Prostate gland (tissue), 2 donors: Measurements from ENCODE around the gene KDM4C.

ENCODE experiments used
- POLR2AphosphoS5 ChIP-seq: sonication (generic); formaldehyde crosslinking; IDR thresholded peaks from one replicate; pipeline ENCODE4 v1.6.1; 2017; ENCODE audit warnings: antibody characterized with exemption
- TF ChIP-seq, protein P1 (sequence below), 4 experiments: fragments of 200-600 bp in 2 of 4; fragments of 450-650 bp in 2 of 4; sonication (generic) in 2 of 4; IDR thresholded peaks; 1 replicate in 3 of 4; 2 replicates in 1 of 4; pipeline ENCODE4 v1.5.1; 2016 to 2019; ENCODE audit warnings: antibody characterized with exemption in 4 of 4, mild to moderate bottlenecking in 2 of 4, moderate library complexity in 2 of 4

DNA sequence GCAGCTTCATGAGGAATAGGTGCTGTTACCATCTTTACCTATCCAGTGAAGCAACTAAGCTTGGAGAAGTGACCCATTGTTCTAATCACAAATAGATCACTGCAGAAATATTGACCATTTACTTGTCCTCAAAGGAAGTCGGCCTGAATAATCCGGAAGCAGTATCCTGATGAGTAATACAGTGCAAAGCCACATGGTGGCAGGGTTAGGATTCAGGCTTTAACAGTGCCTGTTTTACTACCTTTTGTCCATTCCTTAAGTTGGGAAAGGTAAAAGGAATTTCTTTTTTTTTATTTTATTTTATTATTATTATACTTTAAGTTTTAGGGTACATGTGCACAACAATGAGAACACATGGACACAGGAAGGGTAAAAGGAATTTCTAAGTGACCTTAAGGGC is 336.3 kb downstream of the KDM4C start:
- no peak for TF ChIP-seq POLR2AphosphoS5
- TF ChIP-seq, protein P1, sequence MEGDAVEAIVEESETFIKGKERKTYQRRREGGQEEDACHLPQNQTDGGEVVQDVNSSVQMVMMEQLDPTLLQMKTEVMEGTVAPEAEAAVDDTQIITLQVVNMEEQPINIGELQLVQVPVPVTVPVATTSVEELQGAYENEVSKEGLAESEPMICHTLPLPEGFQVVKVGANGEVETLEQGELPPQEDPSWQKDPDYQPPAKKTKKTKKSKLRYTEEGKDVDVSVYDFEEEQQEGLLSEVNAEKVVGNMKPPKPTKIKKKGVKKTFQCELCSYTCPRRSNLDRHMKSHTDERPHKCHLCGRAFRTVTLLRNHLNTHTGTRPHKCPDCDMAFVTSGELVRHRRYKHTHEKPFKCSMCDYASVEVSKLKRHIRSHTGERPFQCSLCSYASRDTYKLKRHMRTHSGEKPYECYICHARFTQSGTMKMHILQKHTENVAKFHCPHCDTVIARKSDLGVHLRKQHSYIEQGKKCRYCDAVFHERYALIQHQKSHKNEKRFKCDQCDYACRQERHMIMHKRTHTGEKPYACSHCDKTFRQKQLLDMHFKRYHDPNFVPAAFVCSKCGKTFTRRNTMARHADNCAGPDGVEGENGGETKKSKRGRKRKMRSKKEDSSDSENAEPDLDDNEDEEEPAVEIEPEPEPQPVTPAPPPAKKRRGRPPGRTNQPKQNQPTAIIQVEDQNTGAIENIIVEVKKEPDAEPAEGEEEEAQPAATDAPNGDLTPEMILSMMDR (IDR thresholded peaks at IDR 0.05): no peak
